CD8-positive, alpha-beta T cell (primary cell): ENCODE data around the gene OR2T10. TPM values are rescaled to one million over a fixed set of nuclear protein-coding genes. Genes with fewer than 3 reads are reported as not detected.

ENCODE experiments used
- total RNA-seq, 46 experiments: library from RNA in 2 of 46; stranded (reverse) in 2 of 46; gene quantifications; one replicate each; pipeline ENCODE4 v1.2.3 and lab custom pipeline; 2021 to 2026

Gene OR2T10
- total RNA-seq, 2 experiments from 2014 or later, result not detected

Other genes starting within 250 kb of the OR2T10 start
- not detected for gene OR14C36, start 248.9 kb downstream of the OR2T10 start, total RNA-seq
- gene OR2T4, start 236.0 kb downstream of the OR2T10 start, total RNA-seq, result not detected
- not detected for gene OR2T6, start 222.0 kb downstream of the OR2T10 start, total RNA-seq
- gene OR2T1, start 194.7 kb downstream of the OR2T10 start, total RNA-seq, result not detected
- not detected for gene OR2T2, start 152.1 kb downstream of the OR2T10 start, total RNA-seq
- gene OR2T3, start 124.3 kb downstream of the OR2T10 start, total RNA-seq, result not detected
- not detected for gene OR2T5, start 109.1 kb downstream of the OR2T10 start, total RNA-seq
- not detected for gene OR2G6, start 89.6 kb downstream of the OR2T10 start, total RNA-seq
- not detected for gene OR2T29, start 34.9 kb downstream of the OR2T10 start, total RNA-seq
- not detected for gene OR2T34, start 22.9 kb downstream of the OR2T10 start, total RNA-seq
- not detected for gene OR2T11, start 37.4 kb upstream of the OR2T10 start, total RNA-seq
- not detected for gene OR2T35, start 47.6 kb upstream of the OR2T10 start, total RNA-seq
- gene OR2T27, start 57.8 kb upstream of the OR2T10 start, total RNA-seq, result not detected
- not detected for gene OR14I1, start 105.1 kb upstream of the OR2T10 start, total RNA-seq
- not detected for gene LYPD8, start 158.1 kb upstream of the OR2T10 start, total RNA-seq
- 10 to 100 TPM; 19.0 to 20.4 TPM for gene SH3BP5L, start 228.2 kb upstream of the OR2T10 start, total RNA-seq
- gene ZNF672, start 240.5 kb upstream of the OR2T10 start, total RNA-seq, result 10 to 100 TPM; 33.8 to 33.9 TPM